K562 (cell line): ENCODE data around the gene ANP32B. TPM values are rescaled to one million over a fixed set of nuclear protein-coding genes. Genes with fewer than 3 reads are reported as not detected.

Experiments used
- LEF1 ChIP-seq: fragments of 450-650 bp; IDR thresholded peaks from 2 replicates; pipeline ENCODE4 v1.6.1; 2016; ENCODE audit warnings: mild to moderate bottlenecking
- STAG1 ChIP-seq: sonication (generic); formaldehyde crosslinking; IDR thresholded peaks from 2 replicates; pipeline ENCODE4 v1.5.0; 2020; ENCODE audit warnings: missing genetic modification reagents, borderline replicate concordance
- TEAD1 ChIP-seq, 2 experiments: fragments of 450-650 bp in 1 of 2; sonication (generic) in 1 of 2; formaldehyde crosslinking; IDR thresholded peaks; 2 replicates each; pipeline versions ENCODE4 v1.4.0 to v1.8.0; 2020 to 2022; ENCODE audit warnings: mild to moderate bottlenecking in 2 of 2, missing genetic modification reagents in 1 of 2
- polyA plus RNA-seq, 8 experiments: library from polyadenylated mRNA; depleted of rRNA in 4 of 8; stranded (reverse) in 5 of 8; unstranded in 3 of 8; fragments of >200 nt; fragmentation: Nextera tagmentation in 2 of 8; fragmentation: Illumina TruSeq in 1 of 8; extraction: Ambion mirVana in 2 of 8; extraction: Trizol in 1 of 8; gene quantifications; 2 replicates each; pipeline versions ENCODE4 v1.2.1 to v1.2.3, GENCODE V29; 2011 to 2014; ENCODE audit warnings: inconsistent platforms in 1 of 8, missing spikeins in 1 of 8
- total RNA-seq, 7 experiments: library from RNA; depleted of rRNA in 6 of 7; stranded (reverse); fragments of >200 nt in 6 of 7; fragmentation: Illumina TruSeq in 2 of 7; extraction: Trizol in 2 of 7; gene quantifications; 2 replicates each; pipeline versions ENCODE4 v1.2.1 to v1.2.3, GENCODE V29; 2011 to 2021; ENCODE audit warnings: low replicate concordance in 1 of 7
- TF ChIP-seq, protein P1 (sequence below), 2 experiments: IDR thresholded peaks in 1 of 2; conservative IDR thresholded peaks in 1 of 2; 2 replicates each; pipeline ENCODE4 v1.6.1; 2016; ENCODE audit warnings: low read depth in 2 of 2, mild to moderate bottlenecking in 1 of 2, missing compliant biosample characterization in 1 of 2, missing genetic modification characterization in 1 of 2, moderate library complexity in 1 of 2
- TF ChIP-seq, protein P2 (sequence below): fragments of 450-650 bp; IDR thresholded peaks from 2 replicates; pipeline ENCODE4 v1.6.1; 2016

The ANP32B gene
- total and polyA plus RNA-seq, 9 of the 15 experiments (the other 6 are each of a cell fraction or from before 2014, with no cell fraction given): 68.9 to 815 (median 141) TPM

DNA sequence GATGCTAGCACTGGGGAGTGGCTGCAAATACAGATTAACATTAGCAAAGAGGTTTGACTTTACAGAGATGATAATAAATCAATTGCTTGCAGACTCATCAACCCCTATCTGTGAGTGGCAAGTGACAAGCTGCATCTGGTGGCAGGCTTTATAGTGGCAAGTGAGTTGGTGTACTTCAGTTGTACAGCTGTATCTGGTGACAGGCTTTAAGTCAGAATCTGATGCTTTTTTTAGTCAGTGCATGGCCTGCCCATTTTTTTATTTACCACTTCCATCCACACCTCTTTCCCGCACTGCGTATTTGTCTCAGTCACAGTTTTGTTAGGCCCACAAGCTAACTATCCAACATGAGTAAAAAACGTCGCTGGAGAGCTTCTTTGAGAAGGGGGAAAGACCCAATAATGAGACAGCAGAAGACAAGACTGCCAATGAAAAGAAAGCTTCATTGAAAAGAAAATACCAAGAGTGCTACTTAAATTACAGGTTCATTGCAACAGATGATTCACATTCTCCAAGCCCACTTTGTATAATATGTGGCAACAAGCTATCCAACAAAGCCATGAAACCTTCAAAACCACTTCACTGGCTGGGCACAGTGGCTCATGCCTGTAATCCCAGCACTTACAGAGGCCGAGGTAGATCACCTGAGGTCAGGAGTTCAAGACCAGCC is 23.1 kb downstream of the ANP32B start (continued):
- TF ChIP-seq, protein P1, sequence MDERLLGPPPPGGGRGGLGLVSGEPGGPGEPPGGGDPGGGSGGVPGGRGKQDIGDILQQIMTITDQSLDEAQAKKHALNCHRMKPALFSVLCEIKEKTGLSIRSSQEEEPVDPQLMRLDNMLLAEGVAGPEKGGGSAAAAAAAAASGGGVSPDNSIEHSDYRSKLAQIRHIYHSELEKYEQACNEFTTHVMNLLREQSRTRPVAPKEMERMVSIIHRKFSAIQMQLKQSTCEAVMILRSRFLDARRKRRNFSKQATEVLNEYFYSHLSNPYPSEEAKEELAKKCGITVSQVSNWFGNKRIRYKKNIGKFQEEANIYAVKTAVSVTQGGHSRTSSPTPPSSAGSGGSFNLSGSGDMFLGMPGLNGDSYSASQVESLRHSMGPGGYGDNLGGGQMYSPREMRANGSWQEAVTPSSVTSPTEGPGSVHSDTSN (CRISPR knock-in tag; IDR thresholded peaks at IDR 0.05; ENCODE audit: low read depth): no peak
- TF ChIP-seq, protein P1 (tag; conservative IDR thresholded peaks at IDR 0.05; ENCODE audit: low read depth): 0 out of 2 replicates have a peak, but pooled peaks have one; percentile 10
- TF ChIP-seq, protein P2, sequence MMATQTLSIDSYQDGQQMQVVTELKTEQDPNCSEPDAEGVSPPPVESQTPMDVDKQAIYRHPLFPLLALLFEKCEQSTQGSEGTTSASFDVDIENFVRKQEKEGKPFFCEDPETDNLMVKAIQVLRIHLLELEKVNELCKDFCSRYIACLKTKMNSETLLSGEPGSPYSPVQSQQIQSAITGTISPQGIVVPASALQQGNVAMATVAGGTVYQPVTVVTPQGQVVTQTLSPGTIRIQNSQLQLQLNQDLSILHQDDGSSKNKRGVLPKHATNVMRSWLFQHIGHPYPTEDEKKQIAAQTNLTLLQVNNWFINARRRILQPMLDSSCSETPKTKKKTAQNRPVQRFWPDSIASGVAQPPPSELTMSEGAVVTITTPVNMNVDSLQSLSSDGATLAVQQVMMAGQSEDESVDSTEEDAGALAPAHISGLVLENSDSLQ: 0 out of 2 replicates have a peak, but pooled peaks have one; percentile 37
- no peak for TF ChIP-seq TEAD1 (CRISPR knock-in tag; IDR thresholded peaks at IDR 0.05)
- TF ChIP-seq LEF1: no peak
- TF ChIP-seq STAG1 (CRISPR knock-in tag): no peak
